H1 (cell line): ENCODE results near the gene NLRC3. TPM values are rescaled to one million over a fixed set of nuclear protein-coding genes. Genes with fewer than 3 reads are reported as not detected.

ENCODE experiments used
- CTCF ChIA-PET: fragments of 300-600 bp; sonication (Branson Sonifier 250); formaldehyde crosslinking; loops from one replicate; lab custom pipeline; 2021; ENCODE audit not compliant: partially characterized antibody; lab: Charles Lee
- POLR2A ChIA-PET: fragments of 300-600 bp; sonication (Branson Sonifier 250); formaldehyde crosslinking; loops from one replicate; lab custom pipeline; 2021; ENCODE audit warnings: inconsistent platforms; ENCODE audit not compliant: partially characterized antibody; lab: Charles Lee
- DNase-seq, 2 experiments: peaks; one replicate each; pipeline versions ENCODE4 v3.0.0 to v3.0.0-alpha.2; 2010 to 2022; ENCODE audit warnings: low spot score in 2 of 2, low read depth in 1 of 2, mixed read lengths in 1 of 2
- FAIRE-seq: peaks from 2 replicates; lab custom pipeline; 2011; peaks lifted over from hg19 to GRCh38; lab: Jason Lieb, UNC
- H2AFZ ChIP-seq: 2 replicates; pipeline ENCODE4 v1.8.1; 2012; ENCODE audit warnings: low read length, inconsistent platforms
- H2AK5ac ChIP-seq: 2 replicates; pipeline ENCODE4 v1.6.1; 2013; ENCODE audit warnings: low read depth, low read length
- H2BK120ac ChIP-seq: replicated peaks from 2 replicates; pipeline ENCODE3; 2013; ENCODE audit warnings: low read depth, low read length, inconsistent platforms
- H2BK12ac ChIP-seq: 2 replicates; pipeline ENCODE4 v1.6.1; 2013; ENCODE audit warnings: low read depth, low read length
- H2BK15ac ChIP-seq: 2 replicates; pipeline ENCODE4 v1.6.1; 2013; ENCODE audit warnings: low read length
- H2BK20ac ChIP-seq: 2 replicates; pipeline ENCODE4 v1.6.1; 2013; ENCODE audit warnings: low read length
- H2BK5ac ChIP-seq: 2 replicates; pipeline ENCODE4 v1.6.1; 2013; ENCODE audit warnings: low read depth, low read length
- H3K14ac ChIP-seq: 2 replicates; pipeline ENCODE4 v1.6.1; 2013; ENCODE audit warnings: inconsistent platforms; ENCODE audit not compliant: insufficient read length
- H3K18ac ChIP-seq: 2 replicates; pipeline ENCODE4 v1.6.1; 2013; ENCODE audit warnings: low read length; ENCODE audit errors: extremely low read depth
- H3K23ac ChIP-seq: 2 replicates; pipeline ENCODE4 v1.6.1; 2013; ENCODE audit warnings: inconsistent platforms; ENCODE audit not compliant: insufficient read length
- H3K23me2 ChIP-seq: 2 replicates; pipeline ENCODE4 v1.6.1; 2013; ENCODE audit warnings: low read depth, low read length
- H3K27ac ChIP-seq: 2 replicates; pipeline ENCODE4 v1.6.1; 2011; ENCODE audit warnings: low read depth, low read length, inconsistent platforms
- H3K27me3 ChIP-seq, 4 experiments: replicated peaks in 1 of 4; 1 replicate in 1 of 4; 2 replicates in 3 of 4; pipeline versions ENCODE4 v1.6.1 to v1.8.1; 2011 to 2013; ENCODE audit warnings: low read length in 3 of 4, mild to moderate bottlenecking in 3 of 4, inconsistent platforms in 2 of 4, mixed read lengths in 2 of 4, moderate library complexity in 1 of 4; ENCODE audit not compliant: control insufficient read depth in 3 of 4, insufficient read depth in 3 of 4; ENCODE audit errors: extremely low read depth in 1 of 4
- H3K36me3 ChIP-seq, 4 experiments: 2 replicates each; pipeline versions ENCODE4 v1.6.1 to v1.8.1; 2011 to 2013; ENCODE audit warnings: mild to moderate bottlenecking in 4 of 4, low read length in 3 of 4, moderate library complexity in 2 of 4, control low read depth in 1 of 4, inconsistent platforms in 1 of 4; ENCODE audit not compliant: insufficient read depth in 4 of 4, control insufficient read depth in 2 of 4
- H3K4ac ChIP-seq: replicated peaks from 2 replicates; pipeline ENCODE3; 2013; ENCODE audit warnings: low read length, low read depth, mixed read lengths, inconsistent platforms; ENCODE audit not compliant: insufficient read length
- H3K4me1 ChIP-seq, 4 experiments: replicated peaks in 1 of 4; 1 replicate in 1 of 4; 2 replicates in 3 of 4; pipeline versions ENCODE4 v1.6.1 to v1.8.1; 2011 to 2013; ENCODE audit warnings: low read length in 3 of 4, inconsistent platforms in 2 of 4, mixed read lengths in 1 of 4; ENCODE audit not compliant: insufficient read depth in 4 of 4, control insufficient read depth in 3 of 4
- H3K4me2 ChIP-seq, 2 experiments: 2 replicates each; pipeline versions ENCODE4 v1.6.1 to v1.8.1; 2011 to 2013; ENCODE audit warnings: low read depth in 2 of 2, low read length in 2 of 2, control low read depth in 1 of 2, inconsistent platforms in 1 of 2, mild to moderate bottlenecking in 1 of 2; ENCODE audit not compliant: insufficient read depth in 1 of 2
- H3K4me3 ChIP-seq, 4 experiments: fragments of 200-600, 300-600 bp in 1 of 4; sonication (generic), shearing (Covaris generic), sonication (Bioruptor Twin) in 1 of 4; 2 replicates each; pipeline versions ENCODE4 v1.5.1 to v1.8.1; 2011 to 2016; ENCODE audit warnings: low read length in 4 of 4, low read depth in 3 of 4, control low read depth in 2 of 4, inconsistent platforms in 2 of 4, mild to moderate bottlenecking in 2 of 4, mixed read lengths in 1 of 4, moderate library complexity in 1 of 4; ENCODE audit not compliant: insufficient read depth in 2 of 4; ENCODE audit errors: extremely low read depth in 1 of 4
- H3K56ac ChIP-seq: replicated peaks from 2 replicates; pipeline ENCODE3; 2013; ENCODE audit warnings: low read depth, mild to moderate bottlenecking, mixed read lengths, low read length, inconsistent platforms; ENCODE audit not compliant: insufficient read length
- H3K79me1 ChIP-seq: 2 replicates; pipeline ENCODE4 v1.6.1; 2013; ENCODE audit warnings: low read depth, low read length, control low read depth
- H3K79me2 ChIP-seq, 2 experiments: 2 replicates each; pipeline versions ENCODE4 v1.6.1 to v1.8.1; 2012 to 2013; ENCODE audit warnings: low read length in 2 of 2, mild to moderate bottlenecking in 2 of 2, inconsistent platforms in 1 of 2; ENCODE audit not compliant: insufficient read depth in 2 of 2, control insufficient read depth in 1 of 2
- H3K9ac ChIP-seq, 4 experiments: replicated peaks in 1 of 4; 1 replicate in 1 of 4; 2 replicates in 3 of 4; pipeline versions ENCODE4 v1.6.1 to v1.8.1; 2011 to 2013; ENCODE audit warnings: low read depth in 3 of 4, low read length in 3 of 4, control low read depth in 2 of 4, mild to moderate bottlenecking in 2 of 4, moderate library complexity in 2 of 4, inconsistent platforms in 1 of 4; ENCODE audit errors: extremely low read depth in 1 of 4
- H3K9me3 ChIP-seq, 2 experiments: 2 replicates each; pipeline versions ENCODE4 v1.6.1 to v1.8.1; 2012 to 2013; ENCODE audit warnings: mild to moderate bottlenecking in 2 of 2, moderate library complexity in 2 of 2, control low read depth in 1 of 2, inconsistent platforms in 1 of 2, low read depth in 1 of 2, low read length in 1 of 2, mixed read lengths in 1 of 2; ENCODE audit not compliant: insufficient read depth in 2 of 2
- H4K20me1 ChIP-seq, 2 experiments: replicated peaks in 1 of 2; 2 replicates each; pipeline versions ENCODE3 to v1.8.1; 2011 to 2013; ENCODE audit warnings: inconsistent platforms in 2 of 2, low read length in 2 of 2, mild to moderate bottlenecking in 1 of 2; ENCODE audit not compliant: insufficient read depth in 2 of 2, control insufficient read depth in 1 of 2
- H4K5ac ChIP-seq: 2 replicates; pipeline ENCODE4 v1.6.1; 2013; ENCODE audit warnings: low read length, low read depth, mixed read lengths, inconsistent platforms; ENCODE audit not compliant: insufficient read length
- H4K8ac ChIP-seq: 2 replicates; pipeline ENCODE4 v1.8.0; 2013; ENCODE audit warnings: mild to moderate bottlenecking, moderate library complexity, low read length, inconsistent platforms; ENCODE audit not compliant: insufficient read depth; ENCODE audit errors: extremely low read depth
- H4K91ac ChIP-seq: replicated peaks from 2 replicates; pipeline ENCODE3; 2013; ENCODE audit warnings: low read length, mixed read lengths, inconsistent platforms; ENCODE audit not compliant: insufficient read length
- ATF3 ChIP-seq: IDR thresholded peaks from 2 replicates; pipeline ENCODE4 v1.6.1; 2011; ENCODE audit warnings: low read depth, mild to moderate bottlenecking, low read length; ENCODE audit not compliant: insufficient read depth
- CBX5 ChIP-seq: fragments of 300-800, 300-1000 bp; sonication (generic); IDR thresholded peaks from 2 replicates; pipeline ENCODE4 v1.7.1; 2016; ENCODE audit warnings: antibody characterized with exemption, low read length, low read depth
- CHD1 ChIP-seq: IDR thresholded peaks from 2 replicates; pipeline ENCODE4 v1.6.1; 2012; ENCODE audit warnings: low read depth, low read length, improper control_type of control experiment
- EZH2 ChIP-seq: fragments of 200-600 bp; sonication (generic); IDR thresholded peaks from 2 replicates; pipeline ENCODE4 v1.7.1; 2012; ENCODE audit warnings: low read depth, mild to moderate bottlenecking, moderate library complexity, low read length, inconsistent platforms; ENCODE audit not compliant: severe bottlenecking
- FOSL1 ChIP-seq: IDR thresholded peaks from 2 replicates; pipeline ENCODE4 v1.6.1; 2011; ENCODE audit warnings: mild to moderate bottlenecking, low read depth, low read length, moderate library complexity; ENCODE audit not compliant: insufficient read depth
- KDM4A ChIP-seq: IDR thresholded peaks from one replicate; pipeline ENCODE4 v1.7.1; 2012; ENCODE audit warnings: low read depth, mild to moderate bottlenecking, moderate library complexity, low read length, inconsistent platforms; ENCODE audit not compliant: severe bottlenecking
- SIN3A ChIP-seq, 2 experiments: IDR thresholded peaks in 1 of 2; conservative IDR thresholded peaks in 1 of 2; 2 replicates each; pipeline ENCODE4 v1.6.1; 2011 to 2012; ENCODE audit warnings: low read length in 2 of 2, improper control_type of control experiment in 1 of 2, low read depth in 1 of 2, mild to moderate bottlenecking in 1 of 2
- SIRT6 ChIP-seq: IDR thresholded peaks from one replicate; pipeline ENCODE4 v1.7.1; 2012; ENCODE audit warnings: low read length, inconsistent platforms
- YY1 ChIP-seq: IDR thresholded peaks from 2 replicates; pipeline ENCODE4 v1.6.1; 2011; ENCODE audit warnings: low read depth, mild to moderate bottlenecking, low read length
- WGBS, 2 experiments: shearing (Covaris generic) in 1 of 2; methylation state at CpG; one replicate each; pipeline versions ENCODE4 v1.1.6 to v1.1.7; 2013 to 2015; ENCODE audit warnings: low lambda C conversion rate in 2 of 2, mixed read lengths in 2 of 2, inconsistent platforms in 1 of 2, low coverage in 1 of 2, missing lambda C conversion rate in 1 of 2; ENCODE audit not compliant: insufficient replicate concordance in 2 of 2, insufficient coverage in 1 of 2, insufficient read length in 1 of 2; ENCODE audit errors: extremely low coverage in 1 of 2, missing lambda C conversion rate in 1 of 2; 5-methylcytosine and 5-hydroxymethylcytosine counted together
- polyA plus RNA-seq, 7 experiments: library from polyadenylated mRNA; depleted of rRNA in 3 of 7; stranded (reverse) in 5 of 7; unstranded in 2 of 7; fragments of >200 nt in 5 of 7; fragments of 200-250 nt in 2 of 7; gene quantifications; 1 replicate in 5 of 7; 2 replicates in 1 of 7; 4 replicates in 1 of 7; pipeline versions ENCODE4 v1.2.1 to v1.2.3, GENCODE V29; 2011 to 2013; ENCODE audit warnings: missing spikeins in 2 of 7, mixed read lengths in 2 of 7
- total RNA-seq: library from RNA; stranded (reverse); fragmentation: NEBNext Ultra II Directional; extraction: Animal tissue kit (Norgen Biotek cat#: 25700); gene quantifications from 2 replicates; pipeline ENCODE4 v1.2.1, GENCODE V29; 2021

NLRC3 gene
- total and polyA plus RNA-seq, 2 of the 8 experiments (the other 6 are each of a cell fraction or from before 2014, with no cell fraction given), result 0.18 to 0.20 TPM

- no peak overlapping the region for H2BK120ac ChIP-seq
- no peaks in the 10 kb centered on the region for H3K27me3 ChIP-seq
- H4K8ac ChIP-seq, result no peak overlapping the region
- no peak overlapping the region for H2AK5ac ChIP-seq
- H3K23ac ChIP-seq, result no peak overlapping the region
- H4K91ac ChIP-seq, result no peak overlapping the region
- FAIRE-seq (no peak), DNase-seq (no peak)
- no peaks in the 10 kb centered on the region for H3K9me3 ChIP-seq
- ChIA-PET POLR2A (no interaction called here), CTCF (interaction anchor here (1.6 kb wide), 1 partner anchor 24 kb away, joined by 3 read pairs; no protein-coding TSS in a partner anchor)
- H3K4me3 ChIP-seq, result no peak overlapping the region
- peaks cover 0 to 10% (median 3%) of the 10 kb centered on the region in 4 experiments; a peak in 2 of 8 replicates for H3K36me3 ChIP-seq
- no peak overlapping the region for H3K56ac ChIP-seq
- H3K4me1 ChIP-seq, result peaks cover 0 to 10% (median 8%) of the 10 kb centered on the region in 4 experiments; a peak in 6 of 7 replicates
- no peak overlapping the region for H3K27ac ChIP-seq
- no peak overlapping the region for H2BK15ac ChIP-seq
- TF ChIP-seq EZH2 (no peak), ATF3 (no peak), YY1 (no peak), KDM4A (no peak), FOSL1 (no peak), CBX5 (no peak), SIN3A (conservative IDR thresholded peaks at IDR 0.05 in 1 of 2, IDR thresholded peaks at IDR 0.05 in 1 of 2; ENCODE audit: low read depth in 1 of 2, low read length in 2 of 2) (no peak), SIRT6 (no peak), CHD1 (no peak)
- 93% methylated on average over 29 of the region's 36 CpGs; no CpG with 5 or more reads in 1 of the 2 experiments for WGBS, 2 experiments
- no peak overlapping the region for H2BK12ac ChIP-seq
- no peaks in the 10 kb centered on the region for H3K79me1 ChIP-seq
- H2BK20ac ChIP-seq, result no peak overlapping the region
- no peaks in the 10 kb centered on the region; the same call in 1 of the 2 replicates for H3K23me2 ChIP-seq
- no peak overlapping the region for H3K18ac ChIP-seq
- H2BK5ac ChIP-seq, result no peak overlapping the region
- peaks cover 0 to 2% of the 10 kb centered on the region in 2 experiments for H4K20me1 ChIP-seq
- no peak overlapping the region for H3K9ac ChIP-seq
- no peak overlapping the region for H3K14ac ChIP-seq
- no peaks in the 10 kb centered on the region for H3K79me2 ChIP-seq
- no peak overlapping the region for H3K4ac ChIP-seq
- no peak overlapping the region for H3K4me2 ChIP-seq
- no peak overlapping the region for H2AFZ ChIP-seq
- H4K5ac ChIP-seq, result no peak overlapping the region
These were observed 5.3 kb upstream of the NLRC3 start for GRCh38 chr16:3582276-3583165.
